Breast epithelium (tissue), 3 donors: Measurements from ENCODE around the gene MXRA8.

Experiments
- POLR2A ChIP-seq: fragments of 450-650 bp; IDR thresholded peaks from one replicate; pipeline ENCODE4 v1.6.1; 2016; ENCODE audit warnings: antibody characterized with exemption, mild to moderate bottlenecking, moderate library complexity
- POLR2AphosphoS5 ChIP-seq, 3 donors: sonication (generic); formaldehyde crosslinking; IDR thresholded peaks; one replicate each; pipeline ENCODE4 v1.6.1; 2017; ENCODE audit warnings: antibody characterized with exemption in 3 of 3
- TF ChIP-seq, protein P1 (sequence below), 3 donors: fragments of 450-650 bp; IDR thresholded peaks; one replicate each; pipeline ENCODE4 v1.5.1; 2016 to 2017; ENCODE audit warnings: antibody characterized with exemption in 3 of 3, mild to moderate bottlenecking in 3 of 3, moderate library complexity in 3 of 3

DNA sequence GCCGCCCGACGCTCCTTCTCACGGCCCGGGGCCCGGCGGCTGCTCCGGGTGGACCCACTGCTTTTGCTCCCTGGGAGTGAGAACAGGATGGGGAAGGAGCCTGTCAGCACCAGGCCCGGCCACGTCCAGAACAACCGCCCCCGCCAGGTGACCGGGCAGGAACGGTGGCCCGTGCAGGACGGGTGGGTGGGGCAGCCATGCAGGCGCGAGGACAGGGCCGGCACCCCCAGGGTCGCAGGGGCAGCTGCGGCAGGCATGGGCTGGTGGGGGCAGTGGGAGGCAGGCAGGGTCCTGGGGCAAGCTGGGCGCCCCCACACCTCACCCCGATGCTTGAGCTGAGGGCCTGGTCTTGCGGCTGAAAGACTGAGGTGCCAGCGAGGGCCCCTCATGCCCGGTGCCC, 21.9 kb downstream of the MXRA8 start:
- TF ChIP-seq, protein P1, sequence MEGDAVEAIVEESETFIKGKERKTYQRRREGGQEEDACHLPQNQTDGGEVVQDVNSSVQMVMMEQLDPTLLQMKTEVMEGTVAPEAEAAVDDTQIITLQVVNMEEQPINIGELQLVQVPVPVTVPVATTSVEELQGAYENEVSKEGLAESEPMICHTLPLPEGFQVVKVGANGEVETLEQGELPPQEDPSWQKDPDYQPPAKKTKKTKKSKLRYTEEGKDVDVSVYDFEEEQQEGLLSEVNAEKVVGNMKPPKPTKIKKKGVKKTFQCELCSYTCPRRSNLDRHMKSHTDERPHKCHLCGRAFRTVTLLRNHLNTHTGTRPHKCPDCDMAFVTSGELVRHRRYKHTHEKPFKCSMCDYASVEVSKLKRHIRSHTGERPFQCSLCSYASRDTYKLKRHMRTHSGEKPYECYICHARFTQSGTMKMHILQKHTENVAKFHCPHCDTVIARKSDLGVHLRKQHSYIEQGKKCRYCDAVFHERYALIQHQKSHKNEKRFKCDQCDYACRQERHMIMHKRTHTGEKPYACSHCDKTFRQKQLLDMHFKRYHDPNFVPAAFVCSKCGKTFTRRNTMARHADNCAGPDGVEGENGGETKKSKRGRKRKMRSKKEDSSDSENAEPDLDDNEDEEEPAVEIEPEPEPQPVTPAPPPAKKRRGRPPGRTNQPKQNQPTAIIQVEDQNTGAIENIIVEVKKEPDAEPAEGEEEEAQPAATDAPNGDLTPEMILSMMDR (IDR thresholded peaks at IDR 0.05) = no peak
- TF ChIP-seq POLR2A = no peak
- no peak for TF ChIP-seq POLR2AphosphoS5 (IDR thresholded peaks at IDR 0.05)
